IPS-NIHi7 (cell line): ENCODE data around the gene CRELD1.
"Not testable (repeated sequence)": the region's sequence is repeated elsewhere in the genome, so short reads cannot be mapped to it uniquely, and the experiment has no call there.

ENCODE experiments used
- DNase-seq: peaks from one replicate; pipeline ENCODE4 v3.0.0; 2012; ENCODE audit warnings: mixed read lengths; ENCODE audit errors: extremely low spot score

Gene CRELD1, protein sequence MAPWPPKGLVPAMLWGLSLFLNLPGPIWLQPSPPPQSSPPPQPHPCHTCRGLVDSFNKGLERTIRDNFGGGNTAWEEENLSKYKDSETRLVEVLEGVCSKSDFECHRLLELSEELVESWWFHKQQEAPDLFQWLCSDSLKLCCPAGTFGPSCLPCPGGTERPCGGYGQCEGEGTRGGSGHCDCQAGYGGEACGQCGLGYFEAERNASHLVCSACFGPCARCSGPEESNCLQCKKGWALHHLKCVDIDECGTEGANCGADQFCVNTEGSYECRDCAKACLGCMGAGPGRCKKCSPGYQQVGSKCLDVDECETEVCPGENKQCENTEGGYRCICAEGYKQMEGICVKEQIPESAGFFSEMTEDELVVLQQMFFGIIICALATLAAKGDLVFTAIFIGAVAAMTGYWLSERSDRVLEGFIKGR

DNA sequence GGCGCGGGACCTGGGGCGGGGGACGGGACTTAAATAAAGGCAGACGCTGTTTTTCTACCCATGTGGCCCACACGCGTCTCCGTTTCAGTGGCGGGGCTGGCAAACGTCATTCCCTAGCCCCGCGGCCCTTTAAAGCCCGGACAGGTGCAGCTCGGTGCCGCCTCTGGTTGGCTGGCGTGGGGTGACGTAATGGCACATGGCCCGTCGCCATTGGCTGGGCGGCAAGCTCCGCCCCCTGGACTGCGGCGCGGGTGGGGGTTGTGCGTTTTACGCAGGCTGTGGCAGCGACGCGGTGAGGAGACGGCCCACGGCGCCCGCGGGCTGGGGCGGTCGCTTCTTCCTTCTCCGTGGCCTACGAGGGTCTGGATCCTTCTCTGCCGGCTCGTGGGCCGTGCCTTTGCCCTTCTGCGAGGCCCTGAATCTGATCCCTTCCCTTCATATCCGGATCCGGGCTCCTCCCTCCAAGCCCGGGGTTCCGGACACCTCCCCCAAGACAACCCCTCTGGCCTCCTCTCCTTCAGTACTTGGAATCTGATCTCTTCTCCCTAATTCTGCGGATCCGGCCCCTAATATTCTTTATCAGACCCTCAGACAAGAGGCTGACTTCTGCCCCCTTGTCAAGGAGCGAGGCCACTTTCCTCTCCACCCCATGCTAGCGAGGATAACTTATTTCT, at the start of gene CRELD1:
TSS of gene CRELD1 (plus strand) at position 274 of the 674 bp plus-strand sequence. CDS start 605 bp downstream, outside the sequence.
- peak; percentile 92 for DNase-seq

DNA sequence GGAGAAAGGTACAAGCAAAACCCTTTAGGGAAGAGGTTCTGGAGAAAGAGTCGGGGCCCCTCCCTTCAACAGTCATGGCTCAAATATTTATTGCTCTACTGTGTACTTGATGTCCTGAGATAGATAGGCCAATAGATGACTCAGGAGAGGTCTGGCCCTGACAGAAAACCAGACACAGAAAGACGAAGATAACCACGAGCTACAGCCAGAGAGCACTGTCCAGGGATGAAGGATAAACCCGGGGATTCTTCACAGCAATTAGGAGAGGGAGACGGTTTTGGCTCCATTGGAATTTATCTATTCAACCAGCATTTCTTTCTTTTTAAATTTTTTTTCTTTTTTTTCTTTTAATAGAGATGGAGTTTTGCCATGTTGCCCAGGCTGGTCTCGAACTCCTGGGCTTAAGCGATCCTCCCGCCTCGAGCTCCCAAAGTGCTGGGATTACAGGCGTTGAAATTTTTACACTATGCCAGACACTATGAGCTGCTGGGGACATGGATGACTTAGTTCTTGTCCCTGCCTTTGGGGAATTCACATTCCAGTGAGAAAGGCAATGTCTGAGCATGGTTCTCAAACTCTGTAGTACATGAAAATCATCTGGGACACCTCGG, 49.0 kb upstream of the CRELD1 start:
- no peak for DNase-seq

DNA sequence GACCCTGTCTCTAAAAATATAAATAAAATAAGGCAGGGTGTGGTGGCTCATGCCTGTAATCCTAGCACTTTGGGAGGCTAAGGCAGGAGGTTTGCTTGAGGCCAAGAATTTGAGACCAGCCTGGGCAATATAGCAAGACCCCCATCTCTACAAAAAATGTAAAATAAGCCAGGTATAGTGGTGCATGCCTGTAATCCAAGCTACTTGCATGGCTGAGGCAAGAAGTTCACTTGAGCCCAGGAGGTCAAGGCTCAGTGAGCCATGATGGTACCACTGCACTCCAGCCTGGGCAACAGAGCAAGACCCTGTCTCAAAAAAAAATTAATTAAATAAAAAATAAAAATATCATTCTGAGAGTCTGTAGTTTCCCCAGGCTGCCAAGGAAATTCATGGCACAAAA, 47.3 kb upstream of the CRELD1 start:
- DNase-seq: no peak

DNA sequence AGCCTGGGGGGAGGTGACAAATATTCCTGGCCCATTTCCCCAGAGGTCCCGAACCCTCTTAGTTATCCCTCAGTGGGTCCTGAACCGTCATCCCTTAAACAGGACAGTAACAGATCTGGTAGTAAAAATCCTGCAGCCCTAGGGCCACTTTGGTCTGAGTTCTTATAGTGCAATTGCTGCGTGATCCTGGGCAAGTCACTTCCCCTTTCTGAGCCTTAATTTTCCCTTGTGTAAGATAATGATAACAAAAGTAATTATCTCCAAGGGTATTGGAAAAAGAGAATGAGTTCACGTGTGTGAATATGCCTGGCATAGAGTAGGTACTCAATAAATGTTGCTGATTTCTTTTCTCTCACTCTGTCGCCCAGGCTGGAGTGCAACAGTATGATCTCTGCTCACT, 46.2 kb upstream of the CRELD1 start:
- DNase-seq: no peak

DNA sequence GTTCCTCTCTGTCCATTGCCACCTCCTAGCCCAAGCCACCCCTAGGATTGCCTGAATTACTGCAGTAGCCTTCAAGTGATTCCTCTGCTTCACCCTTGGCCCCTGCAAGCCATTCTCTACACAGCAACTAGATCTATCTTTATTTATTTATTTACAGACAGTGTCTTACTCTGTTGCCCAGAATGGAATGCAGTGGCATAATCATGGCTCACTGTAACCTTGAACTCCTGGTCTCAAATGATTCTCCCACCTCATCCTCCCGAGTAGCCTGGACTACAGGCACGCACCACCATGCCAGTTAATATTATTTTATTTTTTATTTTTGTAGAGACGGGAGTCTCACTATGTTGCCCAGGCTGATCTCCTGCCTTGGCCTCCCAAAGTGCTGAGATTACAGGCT, 45.1 kb upstream of the CRELD1 start:
- no peak for DNase-seq

DNA sequence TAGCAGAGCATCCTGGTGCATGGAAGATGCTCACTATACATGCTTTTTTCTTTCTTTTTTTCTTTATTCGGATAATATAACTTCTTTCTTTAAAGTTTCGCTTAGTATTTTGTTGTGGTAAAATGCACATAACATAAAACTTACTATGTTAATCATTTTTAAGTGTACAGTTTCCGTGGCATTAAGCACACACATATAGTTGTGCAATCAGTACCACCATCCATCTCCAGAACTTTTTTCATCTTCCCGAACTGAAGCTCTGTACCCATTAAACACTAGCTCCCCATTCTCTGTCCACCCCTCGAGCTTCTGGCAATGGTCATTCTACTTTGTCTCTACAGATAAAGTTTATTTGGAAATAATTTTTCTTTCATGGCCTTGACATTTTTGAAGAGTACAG, 44.2 kb upstream of the CRELD1 start:
- no peak for DNase-seq

DNA sequence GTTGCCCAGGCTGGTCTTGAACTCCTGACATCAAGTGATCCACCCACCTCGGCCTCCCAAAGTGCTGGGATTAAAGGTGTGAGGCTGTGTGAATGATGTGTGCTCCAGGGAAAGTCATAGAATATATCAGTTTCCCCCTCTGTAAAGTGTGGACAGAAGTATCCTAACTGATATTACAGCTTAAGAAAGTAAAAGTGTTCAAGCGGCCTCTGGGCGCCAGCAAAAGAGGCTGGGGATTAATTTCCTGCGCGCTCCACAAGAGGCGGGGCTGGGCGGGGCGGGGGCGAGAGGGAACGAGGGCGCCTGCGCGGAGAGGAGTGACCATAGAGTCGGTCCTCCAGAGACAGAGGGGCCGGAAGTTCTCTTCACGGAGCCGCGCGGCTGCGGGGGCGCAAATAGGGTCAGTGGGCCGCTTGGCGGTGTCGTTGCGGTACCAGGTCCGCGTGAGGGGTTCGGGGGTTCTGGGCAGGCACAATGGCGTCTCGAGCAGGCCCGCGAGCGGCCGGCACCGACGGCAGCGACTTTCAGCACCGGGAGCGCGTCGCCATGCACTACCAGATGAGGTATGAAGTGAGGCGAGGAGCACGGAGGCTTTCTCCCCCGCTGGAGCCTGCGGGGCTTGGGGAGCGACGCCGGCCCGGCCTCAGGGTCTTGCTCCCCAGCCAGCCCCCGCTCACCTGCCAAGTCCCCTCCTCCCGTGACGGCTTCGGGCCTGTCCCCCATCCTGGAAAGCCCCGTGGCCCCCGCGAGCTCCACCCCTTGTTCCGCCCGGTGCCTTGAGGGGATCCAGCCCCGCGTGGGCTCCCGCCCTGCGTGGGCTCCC, 43.2 kb upstream of the CRELD1 start, which contains the start of gene JAGN1:
TSS of gene JAGN1 (plus strand) at position 362 of the 823 bp plus-strand sequence. CDS start at position 475, 113 bp downstream.
- peak; percentile 97 for DNase-seq

DNA sequence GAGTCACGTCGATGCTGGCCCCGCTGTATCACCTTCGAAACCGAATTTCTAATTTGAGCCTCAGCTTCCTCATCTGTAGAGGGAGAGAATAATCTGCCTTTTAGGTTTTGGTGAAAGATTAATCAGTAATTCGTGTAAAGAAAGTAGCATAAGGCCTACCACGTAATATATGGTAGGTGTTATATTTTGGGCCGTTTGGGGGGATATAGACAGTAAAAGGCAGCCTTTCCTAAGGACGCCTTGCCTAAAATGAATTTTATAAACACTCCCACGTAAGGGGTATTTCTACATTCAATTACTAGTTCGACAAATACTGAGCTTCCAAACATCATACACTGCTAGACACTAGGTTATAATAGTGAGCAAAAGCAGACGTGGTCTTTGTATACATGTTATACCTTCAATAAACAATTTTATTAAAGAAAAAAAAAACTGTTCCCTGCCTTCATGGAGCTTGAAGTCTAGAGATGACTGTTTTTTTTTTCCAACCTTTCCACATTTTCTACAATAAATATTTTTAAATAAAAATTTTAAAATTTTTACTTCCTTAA, 42.5 kb upstream of the CRELD1 start:
- DNase-seq: no peak

DNA sequence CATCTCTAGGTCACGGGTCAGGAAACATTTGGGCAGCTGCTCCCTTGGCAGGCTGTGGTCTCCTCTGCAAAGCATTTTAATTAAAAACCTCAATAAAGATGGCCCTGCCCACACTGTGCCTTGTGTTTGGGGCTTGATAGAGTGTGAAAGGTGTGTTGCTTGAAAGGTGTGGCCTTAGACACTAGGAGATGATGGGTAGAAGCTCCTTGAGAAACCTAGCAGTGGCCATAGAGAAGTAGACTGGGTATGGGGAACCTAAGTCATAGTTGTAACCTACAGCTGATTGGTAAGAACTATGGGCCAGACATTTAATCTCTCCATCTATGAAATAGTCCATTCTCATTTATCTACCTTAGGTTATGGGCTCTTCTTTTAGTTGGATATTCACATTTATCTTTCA, 39.9 kb upstream of the CRELD1 start:
- DNase-seq: no peak

DNA sequence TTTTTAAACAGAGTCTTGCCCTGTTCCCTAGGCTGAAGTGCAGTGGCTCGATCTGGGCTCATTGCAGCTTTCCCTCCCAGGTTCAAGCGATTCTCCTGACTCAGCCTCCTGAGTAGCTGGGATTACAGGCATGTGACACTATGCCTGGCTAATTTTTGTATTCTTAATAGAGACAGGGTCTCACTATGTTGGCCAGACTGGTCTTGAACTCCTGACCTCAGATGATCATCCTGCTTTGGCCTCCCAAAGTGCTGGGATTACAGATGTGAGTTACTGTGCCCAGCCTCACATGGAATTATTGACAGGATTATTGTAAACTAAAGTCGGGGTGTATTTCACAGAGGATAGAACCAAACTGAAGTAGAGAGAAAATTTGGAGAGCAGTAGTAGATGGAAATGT, 37.9 kb upstream of the CRELD1 start:
- not testable (repeated sequence) for DNase-seq

DNA sequence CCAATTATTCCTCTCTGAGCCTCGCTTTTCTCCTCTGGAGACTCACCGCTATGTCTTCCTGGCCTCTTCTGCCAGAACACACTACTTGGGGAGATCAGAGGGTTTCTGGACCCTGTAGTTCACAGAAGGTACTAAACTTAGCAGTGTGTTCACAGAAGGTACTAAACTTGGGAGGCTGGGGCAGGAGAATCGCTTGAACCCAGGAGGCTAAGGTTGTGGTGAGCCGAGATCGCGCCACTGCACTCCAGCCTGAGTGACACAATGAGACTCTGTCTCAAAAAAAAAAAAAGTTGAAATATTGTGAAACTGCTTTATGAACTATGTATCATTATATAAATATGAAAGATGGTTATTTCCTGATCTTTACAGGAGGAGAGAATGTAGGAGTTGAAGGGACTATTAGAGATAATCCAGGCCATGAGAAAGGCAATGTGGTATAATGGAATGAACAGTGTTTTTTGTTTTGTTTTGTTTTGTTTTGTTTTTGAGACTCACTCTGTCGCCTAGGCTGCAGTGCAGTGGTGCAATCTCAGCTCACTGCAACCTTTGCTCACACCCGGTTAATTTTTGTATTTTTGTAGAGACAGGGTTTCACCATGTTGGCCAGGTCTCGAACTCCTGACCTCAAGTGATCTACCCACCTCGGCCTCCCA, 36.8 kb upstream of the CRELD1 start:
- DNase-seq: not testable (repeated sequence)

DNA sequence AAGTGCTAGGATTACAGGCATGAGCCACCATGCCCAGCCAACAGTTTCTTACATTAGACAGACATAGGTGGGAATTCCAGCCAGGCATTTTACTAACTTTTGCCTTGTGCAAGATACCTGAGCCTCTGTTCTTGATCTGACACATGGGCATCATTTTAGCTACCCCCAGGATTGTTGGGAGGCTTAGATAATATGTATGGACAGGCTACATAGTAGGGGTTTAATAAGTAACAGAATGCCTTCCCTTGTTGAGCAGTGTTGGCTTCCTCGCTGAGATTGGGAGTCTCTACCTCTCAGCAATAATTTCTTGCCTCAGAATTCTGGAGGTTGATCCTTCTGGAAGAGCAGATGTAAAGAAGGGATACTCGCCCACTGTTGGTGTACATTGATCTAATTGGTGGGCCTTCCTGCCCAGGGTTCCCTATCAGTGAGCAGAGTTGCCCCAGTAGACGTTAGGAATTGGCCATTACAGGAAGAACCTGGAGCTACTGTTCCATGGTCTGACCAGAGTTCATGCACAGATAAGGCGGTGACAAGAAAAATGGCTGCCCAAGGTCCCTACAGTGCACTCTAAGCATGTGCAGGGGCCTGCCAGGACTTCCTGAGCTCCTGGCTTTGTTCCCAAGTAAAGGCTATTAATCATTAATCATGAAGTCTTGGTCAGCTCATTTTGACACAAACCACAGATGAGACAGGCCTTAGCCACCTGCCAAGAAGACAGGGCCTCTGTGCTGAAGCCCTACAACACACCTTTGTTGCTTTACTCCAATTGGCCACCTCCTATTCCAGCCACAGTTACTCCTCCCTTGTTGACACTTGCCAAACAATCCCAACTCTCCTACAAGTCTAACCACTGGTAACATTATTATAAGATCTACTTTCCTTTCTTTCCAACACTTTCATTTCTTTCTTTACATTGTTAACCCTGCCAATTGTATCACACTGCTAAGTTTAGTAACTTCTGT, 35.9 kb upstream of the CRELD1 start:
- no peak for DNase-seq

DNA sequence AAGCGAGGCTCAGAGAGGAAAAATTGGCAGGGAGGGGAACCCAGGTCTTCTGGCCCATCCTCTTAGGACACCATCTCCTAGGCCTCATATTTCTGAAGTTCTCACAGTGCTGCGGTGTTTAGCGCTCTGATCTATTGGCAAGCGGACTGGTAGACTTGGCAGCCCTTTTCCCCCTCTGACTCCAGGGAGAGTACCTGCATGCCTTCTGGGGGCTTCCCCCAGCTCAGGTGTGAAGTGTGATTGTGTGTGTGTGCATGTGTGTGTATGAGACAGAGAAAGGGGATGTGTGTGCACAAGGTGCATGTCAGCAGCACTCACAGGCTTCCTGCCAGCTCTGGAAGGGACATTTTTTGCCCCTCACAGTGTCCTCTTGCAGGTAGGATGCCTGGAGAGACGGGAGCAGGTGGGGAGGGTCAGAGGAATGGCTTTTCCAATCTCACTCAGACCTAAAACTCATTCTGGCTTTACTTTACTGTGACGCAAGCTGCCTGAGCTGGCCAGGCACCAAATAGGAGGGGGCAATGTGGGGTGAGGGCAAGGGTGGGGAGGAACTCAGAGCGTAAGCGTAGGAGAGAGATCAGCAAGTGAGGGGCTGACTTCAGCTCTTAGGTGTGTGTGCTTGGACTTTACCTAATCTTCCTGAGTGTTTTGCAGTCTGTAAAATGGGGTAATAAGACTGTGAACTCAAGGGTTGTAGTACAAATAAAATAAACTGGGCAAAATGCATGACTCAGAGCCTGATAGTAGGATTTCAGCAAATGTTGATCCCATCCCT, 35.0 kb upstream of the CRELD1 start:
- DNase-seq: no peak

DNA sequence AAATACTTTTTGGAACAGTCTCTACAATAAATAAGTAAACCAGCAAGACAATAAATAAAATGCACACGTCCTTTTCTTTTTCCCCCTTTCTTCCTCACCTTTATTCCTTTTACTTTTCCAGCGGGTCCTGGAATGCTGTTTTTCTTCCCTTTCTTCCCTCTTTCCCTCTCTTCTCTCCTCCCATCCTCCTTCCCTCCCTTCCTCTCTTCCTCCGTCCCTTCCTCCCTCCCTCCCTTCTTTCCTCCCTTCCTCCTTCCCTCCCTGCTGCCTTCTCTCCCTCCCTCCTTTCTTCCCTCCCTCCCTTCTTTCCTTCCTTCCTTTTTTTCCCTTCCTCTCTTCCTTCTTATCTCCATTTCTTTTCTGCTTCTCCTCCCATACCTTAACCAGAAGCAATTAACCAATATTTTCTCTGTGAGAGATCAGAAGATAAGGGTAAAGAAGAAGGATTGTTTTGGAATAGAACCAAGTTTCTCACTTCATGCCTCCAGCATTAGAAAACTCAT, 34.3 kb upstream of the CRELD1 start:
- DNase-seq: no peak

DNA sequence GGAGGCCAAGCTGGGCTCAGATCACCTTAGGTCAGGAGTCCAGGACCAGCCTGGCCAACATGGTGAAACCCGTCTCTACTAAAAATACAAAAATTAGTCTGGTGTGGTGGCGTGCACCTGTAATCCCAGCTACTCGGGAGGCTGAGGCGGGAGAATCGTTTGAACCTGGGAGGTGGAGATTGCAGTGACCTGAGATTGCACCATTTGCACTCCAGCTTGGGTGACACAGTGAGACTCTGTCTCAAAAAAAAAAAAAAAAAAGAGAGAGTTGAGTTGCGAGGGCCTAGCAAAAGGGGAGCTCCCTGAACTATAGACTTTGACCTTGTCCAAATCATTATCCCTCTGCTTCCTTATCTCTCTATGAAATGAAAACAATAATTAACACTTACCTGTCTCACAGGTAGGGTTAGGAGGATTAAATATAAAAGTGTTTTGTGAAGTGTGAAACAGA, 32.6 kb upstream of the CRELD1 start:
- not testable (repeated sequence) for DNase-seq

DNA sequence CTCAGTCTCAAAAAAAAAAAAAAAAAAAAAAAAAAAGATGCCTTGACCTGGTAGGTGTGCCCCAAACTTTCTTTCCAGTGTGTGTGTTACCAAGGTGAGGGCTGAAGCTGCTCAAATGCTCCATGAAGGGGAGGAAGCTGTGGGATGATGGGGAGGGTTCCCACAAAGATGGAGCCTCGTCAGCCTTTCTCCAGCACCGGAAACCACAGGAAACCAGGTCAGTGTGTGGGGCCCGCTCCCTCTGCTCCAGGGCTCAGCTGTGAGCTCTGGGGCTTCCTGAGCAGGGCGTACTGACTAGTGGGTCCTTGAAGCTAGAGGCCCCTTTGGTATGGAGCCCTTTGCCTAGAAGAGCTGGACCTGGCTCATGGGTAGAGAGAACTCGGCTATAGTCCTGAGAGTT, 31.7 kb upstream of the CRELD1 start:
- DNase-seq: no peak

DNA sequence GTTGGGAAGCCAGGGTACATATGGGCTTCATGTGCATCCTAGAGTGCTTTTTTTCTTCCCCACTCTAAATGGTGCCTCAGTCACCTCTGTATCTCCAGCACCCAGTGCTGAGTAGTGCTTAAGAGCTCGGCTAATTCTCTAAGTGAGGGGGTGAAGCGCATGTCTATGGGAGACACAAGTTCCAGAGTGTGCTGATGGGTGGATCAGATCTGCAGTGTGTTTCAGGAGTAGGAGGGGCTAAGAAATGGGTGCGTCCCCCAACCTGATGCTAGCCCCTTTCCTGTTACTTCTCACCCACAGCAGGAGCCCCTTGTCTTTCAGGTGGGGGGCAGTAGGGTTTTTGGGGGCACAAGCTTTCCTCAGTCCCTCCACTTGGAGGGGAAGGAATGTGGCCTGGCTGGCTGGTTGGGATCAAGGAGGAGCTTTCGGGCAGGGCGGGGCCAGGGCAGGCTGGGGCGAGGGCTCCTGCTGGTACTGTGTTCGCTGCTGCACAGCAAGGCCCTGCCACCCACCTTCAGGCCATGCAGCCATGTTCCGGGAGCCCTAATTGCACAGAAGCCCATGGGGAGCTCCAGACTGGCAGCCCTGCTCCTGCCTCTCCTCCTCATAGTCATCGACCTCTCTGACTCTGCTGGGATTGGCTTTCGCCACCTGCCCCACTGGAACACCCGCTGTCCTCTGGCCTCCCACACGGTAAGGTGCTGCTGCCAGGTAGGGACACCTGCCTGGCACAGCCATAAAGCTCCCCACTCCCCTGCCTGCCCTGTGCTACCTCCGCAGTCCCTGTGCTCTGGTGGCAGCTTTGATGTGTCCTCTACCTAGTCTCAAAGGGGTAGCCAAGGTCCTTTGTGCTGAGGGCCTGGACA, 31.0 kb upstream of the CRELD1 start, which contains the start of gene IL17RE:
TSS of gene IL17RE (plus strand) at position 477 of the 866 bp plus-strand sequence. CDS start at position 562, 85 bp downstream.
- peak; percentile 66 for DNase-seq

DNA sequence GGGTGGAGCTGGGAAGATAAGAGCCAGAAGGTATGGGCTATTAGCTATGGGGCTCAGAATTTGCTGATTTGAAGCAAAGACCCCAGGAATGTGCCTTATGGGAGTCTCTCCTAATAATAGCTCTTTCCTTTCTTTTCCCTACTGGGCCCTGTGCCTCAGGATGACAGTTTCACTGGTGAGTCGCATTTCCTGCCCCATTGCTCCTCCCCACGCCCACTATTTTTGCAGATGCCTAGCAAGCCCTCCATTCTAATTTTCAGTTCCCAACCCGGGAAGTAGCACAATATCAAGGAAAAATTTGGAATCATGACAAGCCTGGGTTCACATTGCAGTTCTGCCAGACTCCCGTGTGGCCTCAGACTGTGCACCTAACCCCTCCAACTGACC, 30.4 kb upstream of the CRELD1 start:
- DNase-seq: no peak
